T follicular helper cell (primary cell): ENCODE results near the gene DOCK8.

Experiments
- DNase-seq: peaks from one replicate; pipeline ENCODE4 v3.0.0-alpha.2; 2020; ENCODE audit warnings: low read depth

The DOCK8 gene

GRCh38 chr9:311841-312240 is 97.2 kb downstream of the DOCK8 start:
- DNase-seq = no peak

GRCh38 chr9:312596-313320 is 98.1 kb downstream of the DOCK8 start:
- DNase-seq = no peak

GRCh38 chr9:316382-316965 is 101.8 kb downstream of the DOCK8 start:
- DNase-seq = no peak

- no peak for DNase-seq
Measured at GRCh38 chr9:318646-319045, 104.0 kb downstream of the DOCK8 start.

- DNase-seq = no peak
Measured at GRCh38 chr9:324971-325370, 110.3 kb downstream of the DOCK8 start.

GRCh38 chr9:326667-327066 is 112.0 kb downstream of the DOCK8 start:
- no peak for DNase-seq

GRCh38 chr9:328453-328852 is 113.8 kb downstream of the DOCK8 start:
- DNase-seq = no peak

- no peak for DNase-seq
Measured at GRCh38 chr9:331197-331596, 116.5 kb downstream of the DOCK8 start.

GRCh38 chr9:335373-335772 is 120.7 kb downstream of the DOCK8 start:
- DNase-seq = no peak

- DNase-seq = no peak
Measured at GRCh38 chr9:336039-336438, 121.4 kb downstream of the DOCK8 start.

- DNase-seq = no peak
Measured at GRCh38 chr9:338602-339001, 123.9 kb downstream of the DOCK8 start.

- DNase-seq = no peak
Measured at GRCh38 chr9:341634-342421, 127.2 kb downstream of the DOCK8 start.

- DNase-seq = no peak
Measured at GRCh38 chr9:343773-344172, 129.1 kb downstream of the DOCK8 start.

- DNase-seq = no peak
Measured at GRCh38 chr9:346111-346571, 131.5 kb downstream of the DOCK8 start.

- DNase-seq = no peak
Measured at GRCh38 chr9:347667-348292, 133.1 kb downstream of the DOCK8 start.

- DNase-seq = no peak
Measured at GRCh38 chr9:350384-350783, 135.7 kb downstream of the DOCK8 start.

GRCh38 chr9:351916-352315 is 137.3 kb downstream of the DOCK8 start:
- no peak for DNase-seq

- no peak for DNase-seq
Measured at GRCh38 chr9:353077-353476, 138.4 kb downstream of the DOCK8 start.

GRCh38 chr9:354453-354852 is 139.8 kb downstream of the DOCK8 start:
- no peak for DNase-seq

- DNase-seq = no peak
Measured at GRCh38 chr9:357560-357959, 142.9 kb downstream of the DOCK8 start.

- no peak for DNase-seq
Measured at GRCh38 chr9:362561-363273, 148.1 kb downstream of the DOCK8 start.

GRCh38 chr9:363274-363612 is 148.6 kb downstream of the DOCK8 start:
- no peak for DNase-seq
